KOPT-K1 (cell line): ENCODE results near the gene NOL12.
"Not testable (repeated sequence)": the region's sequence is repeated elsewhere in the genome, so short reads cannot be mapped to it uniquely, and the experiment has no call there.

Source experiments
- H3K27ac ChIP-seq: fragments of 200-600 bp; sonication (generic); 2 replicates; pipeline ENCODE4 v1.5.1; 2016; ENCODE audit warnings: antibody characterized with exemption, mild to moderate bottlenecking, low read depth, low read length; ENCODE audit not compliant: poor library complexity, severe bottlenecking
- H3K36me3 ChIP-seq: fragments of 200-600 bp; sonication (generic); 2 replicates; pipeline ENCODE4 v1.5.1; 2017; ENCODE audit warnings: antibody characterized with exemption, mild to moderate bottlenecking, low read length, moderate library complexity; ENCODE audit not compliant: insufficient read depth
- H3K9me3 ChIP-seq: fragments of 200-600 bp; sonication (generic); 2 replicates; pipeline ENCODE4 v1.5.1; 2017; ENCODE audit warnings: antibody characterized with exemption, low read length, mild to moderate bottlenecking; ENCODE audit not compliant: insufficient read depth, poor library complexity, severe bottlenecking

NOL12 gene

GRCh38 chr22:37710675-37711074 is 24.5 kb downstream of the NOL12 start:
- no peaks in the 10 kb centered on the region for H3K9me3 ChIP-seq
- no peaks in the 10 kb centered on the region for H3K36me3 ChIP-seq
- no peak overlapping the region for H3K27ac ChIP-seq

GRCh38 chr22:37711490-37711889 is 25.3 kb downstream of the NOL12 start:
- no peaks in the 10 kb centered on the region for H3K9me3 ChIP-seq
- no peaks in the 10 kb centered on the region for H3K36me3 ChIP-seq
- H3K27ac ChIP-seq: no peak overlapping the region

DNA sequence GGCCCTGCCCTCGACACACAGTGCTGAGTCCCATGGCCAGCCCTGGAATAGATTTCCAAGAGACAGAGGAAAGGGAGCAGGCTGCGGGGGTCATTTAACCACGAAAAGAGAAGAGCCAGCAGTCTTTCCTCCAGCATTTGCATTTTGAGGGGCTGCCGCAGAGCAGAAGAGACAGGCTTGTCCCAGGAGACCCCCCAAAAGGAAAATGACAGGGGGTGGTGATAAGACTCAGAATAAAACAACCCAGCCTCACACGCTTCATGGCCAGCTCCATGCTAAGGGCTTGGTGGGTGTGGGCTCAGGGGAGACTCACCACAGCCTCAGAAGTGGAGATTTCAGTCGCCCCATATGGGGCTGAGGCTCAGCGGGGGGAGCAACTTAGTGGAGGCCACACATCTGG is 27.6 kb downstream of the NOL12 start:
- H3K27ac ChIP-seq: no peak overlapping the region
- no peaks in the 10 kb centered on the region for H3K9me3 ChIP-seq
- H3K36me3 ChIP-seq: peaks cover 4% of the 10 kb centered on the region; the same call in 1 of the 2 replicates

GRCh38 chr22:37714634-37715033 is 28.5 kb downstream of the NOL12 start:
- Histone ChIP-seq H3K9me3 (no peaks in the 10 kb centered on the region), H3K36me3 (peaks cover 4% of the 10 kb centered on the region; the same call in 1 of the 2 replicates), H3K27ac (no peak overlapping the region)

- Histone ChIP-seq H3K36me3 (peaks cover 4% of the 10 kb centered on the region; the same call in 1 of the 2 replicates), H3K27ac (no peak overlapping the region)
Measured at GRCh38 chr22:37715760-37716159, 29.6 kb downstream of the NOL12 start.

DNA sequence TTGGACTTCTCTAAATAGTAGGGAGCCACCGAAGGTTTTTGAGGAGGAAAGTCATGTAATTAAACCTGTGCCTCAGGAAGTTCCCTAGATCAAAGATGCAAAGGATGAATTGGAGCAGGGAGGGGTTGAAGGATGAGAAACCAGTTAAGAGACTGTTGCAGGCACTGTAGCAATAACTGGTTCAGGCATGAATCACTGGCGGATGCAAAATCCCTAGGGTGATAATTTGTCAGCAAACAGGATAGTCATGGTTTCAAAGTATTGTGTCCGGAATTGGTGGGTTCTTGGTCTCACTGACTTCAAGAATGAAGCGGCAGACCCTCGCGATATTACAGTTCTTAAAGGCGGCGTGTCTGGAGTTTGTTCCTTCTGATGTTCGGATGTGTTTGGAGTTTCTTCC is 30.6 kb downstream of the NOL12 start:
- Histone ChIP-seq H3K36me3 (peaks cover 4% of the 10 kb centered on the region; the same call in 1 of the 2 replicates), H3K9me3 (no peaks in the 10 kb centered on the region), H3K27ac (no peak overlapping the region)

More at GRCh38 chr22:37715760-37716159, 29.6 kb downstream of the NOL12 start:
- no peaks in the 10 kb centered on the region for H3K9me3 ChIP-seq

DNA sequence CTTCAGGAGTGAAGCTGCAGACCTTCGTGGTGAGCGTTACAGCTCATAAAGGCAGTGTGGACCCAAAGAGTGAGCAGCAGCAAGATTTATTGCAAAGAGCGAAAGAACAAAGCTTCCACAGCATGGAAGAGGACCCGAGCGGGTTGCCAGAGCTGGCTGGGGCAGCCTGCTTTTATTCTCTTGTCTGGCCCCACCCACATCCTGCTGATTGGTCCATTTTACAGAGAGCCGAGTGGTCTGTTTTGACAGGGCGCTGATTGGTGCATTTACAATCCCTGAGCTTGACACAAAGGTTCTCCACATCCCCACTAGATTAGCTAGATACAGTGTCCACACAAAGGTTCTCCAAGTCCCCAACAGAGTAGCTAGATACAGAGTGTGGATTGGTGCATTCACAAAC is 31.1 kb downstream of the NOL12 start:
- H3K27ac ChIP-seq, H3K36me3 ChIP-seq, H3K9me3 ChIP-seq: not testable (repeated sequence)

DNA sequence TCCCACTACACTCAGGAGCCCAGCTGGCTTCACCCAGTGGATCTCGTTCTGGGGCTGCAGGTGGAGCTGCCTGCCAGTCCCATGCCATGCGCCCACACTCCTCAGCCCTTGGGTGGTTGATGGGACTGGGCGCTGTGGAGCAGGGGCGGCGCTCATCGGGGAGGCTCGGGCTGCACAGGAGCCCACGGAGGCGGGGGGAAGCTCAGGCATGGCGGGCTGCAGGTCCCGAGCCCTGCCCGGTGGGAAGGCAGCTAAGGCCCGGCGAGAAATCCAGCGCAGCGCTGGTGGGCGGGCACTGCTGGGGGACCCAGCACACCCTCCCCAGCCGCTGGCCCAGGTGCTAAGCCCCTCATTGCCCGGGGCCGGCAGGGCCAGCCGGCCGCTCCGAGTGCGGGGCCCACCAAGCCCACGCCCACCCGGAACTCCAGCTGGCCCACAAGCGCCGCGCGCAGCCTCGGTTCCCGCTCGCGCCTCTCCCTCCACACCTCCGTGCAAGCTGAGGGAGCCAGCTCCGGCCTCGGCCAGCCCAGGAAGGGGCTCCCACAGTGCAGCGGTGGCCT is 31.7 kb downstream of the NOL12 start:
- H3K9me3 ChIP-seq, H3K27ac ChIP-seq, H3K36me3 ChIP-seq: not testable (repeated sequence)

GRCh38 chr22:37725551-37726240 is 39.6 kb downstream of the NOL12 start:
- Histone ChIP-seq H3K36me3 (no peaks in the 10 kb centered on the region), H3K27ac (no peak overlapping the region), H3K9me3 (no peaks in the 10 kb centered on the region)

GRCh38 chr22:37726241-37726887 is 40.2 kb downstream of the NOL12 start:
- Histone ChIP-seq H3K36me3 (no peaks in the 10 kb centered on the region), H3K9me3 (no peaks in the 10 kb centered on the region), H3K27ac (no peak overlapping the region)

DNA sequence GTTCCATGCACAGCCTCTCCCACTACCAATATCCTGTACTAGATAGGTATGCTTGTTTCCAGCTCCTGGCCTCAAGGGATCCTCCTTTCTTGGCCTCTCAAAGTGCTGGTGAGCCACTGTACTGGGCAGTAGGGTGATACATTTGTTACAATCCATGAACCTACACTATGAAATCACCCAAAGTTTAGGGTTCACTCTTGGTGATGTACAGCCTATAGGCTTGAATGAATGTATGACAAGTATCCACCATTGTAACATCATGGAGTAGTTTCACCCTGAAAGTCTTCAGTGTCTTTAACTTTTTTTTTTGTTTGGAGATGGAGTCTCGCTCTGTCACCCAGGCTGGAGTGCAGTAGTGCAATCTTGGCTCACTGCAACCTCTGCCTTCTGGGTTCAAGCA is 42.5 kb downstream of the NOL12 start:
- no peaks in the 10 kb centered on the region for H3K9me3 ChIP-seq
- no peaks in the 10 kb centered on the region for H3K36me3 ChIP-seq
- H3K27ac ChIP-seq: no peak overlapping the region

GRCh38 chr22:37731804-37732471 is 45.8 kb downstream of the NOL12 start:
- no peak overlapping the region for H3K27ac ChIP-seq
- H3K9me3 ChIP-seq: no peaks in the 10 kb centered on the region
- no peaks in the 10 kb centered on the region for H3K36me3 ChIP-seq

- Histone ChIP-seq H3K27ac (no peak overlapping the region), H3K9me3 (no peaks in the 10 kb centered on the region), H3K36me3 (no peaks in the 10 kb centered on the region)
Measured at GRCh38 chr22:37732699-37733607, 46.8 kb downstream of the NOL12 start.

DNA sequence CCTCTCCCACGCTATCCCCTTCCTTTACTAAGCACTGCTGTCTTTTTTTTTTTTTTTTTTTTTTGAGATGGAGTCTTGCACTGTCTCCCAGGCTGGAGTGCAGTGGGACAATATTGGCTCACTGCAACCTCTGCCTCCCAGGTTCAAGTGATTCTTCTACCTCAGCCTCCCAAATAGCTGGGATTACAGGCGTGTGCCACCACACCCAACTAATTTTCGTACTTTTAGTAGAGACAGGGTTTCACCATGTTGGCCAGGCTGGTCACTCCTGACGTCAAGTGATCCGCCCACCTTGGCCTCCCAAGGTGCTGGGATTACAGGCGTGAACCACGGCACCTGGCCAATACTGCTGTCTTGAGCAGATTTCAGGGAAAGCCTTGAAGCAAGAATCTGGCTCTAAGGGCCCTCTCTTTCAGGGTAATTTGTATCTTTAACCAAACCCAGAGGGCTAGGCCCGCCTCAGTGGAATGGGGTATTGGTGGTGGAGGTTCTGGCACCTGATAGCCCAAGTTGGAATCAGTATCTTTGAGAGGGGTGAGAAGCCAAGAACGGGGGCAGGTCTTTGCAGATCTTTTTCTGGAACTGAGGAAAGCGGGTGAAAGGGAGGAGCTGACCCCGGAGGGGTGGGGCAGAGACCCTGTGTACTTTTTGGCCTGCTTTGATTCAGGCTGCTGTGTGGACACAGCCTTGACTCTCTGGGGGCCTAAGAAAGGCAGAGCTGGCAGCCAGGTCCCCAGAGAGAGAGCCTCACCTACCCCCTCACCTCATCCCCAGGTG is 47.7 kb downstream of the NOL12 start:
- Histone ChIP-seq H3K36me3 (no peaks in the 10 kb centered on the region), H3K27ac (no peak overlapping the region)

More for the DNA sequence above, 47.7 kb downstream of the NOL12 start:
- no peaks in the 10 kb centered on the region for H3K9me3 ChIP-seq
